A549 (cell line): ENCODE results near the gene COA7.

Experiments used
- CHD4 ChIP-seq: fragments of 200-600 bp; sonication (generic); IDR thresholded peaks from 2 replicates; pipeline ENCODE4 v1.6.1; 2016; ENCODE audit warnings: antibody characterized with exemption, mild to moderate bottlenecking, borderline replicate concordance
- CTCF ChIP-seq: fragments of >200 bp; sonication (Bioruptor Twin); formaldehyde crosslinking; IDR thresholded peaks from 3 replicates; pipeline ENCODE4 v1.5.1; 2016
- ESRRA ChIP-seq: fragments of 150-350 bp; IDR thresholded peaks from 2 replicates; pipeline ENCODE4 v1.6.1; 2014; ENCODE audit warnings: mild to moderate bottlenecking, low read length, borderline replicate concordance
- JUN ChIP-seq, 2 experiments: fragments of >200 bp; sonication (Bioruptor Twin); formaldehyde crosslinking; IDR thresholded peaks; 2 replicates in 1 of 2; 3 replicates in 1 of 2; pipeline ENCODE4 v1.6.1; 2016 to 2017
- JUNB ChIP-seq: fragments of >200 bp; sonication (Bioruptor Twin); formaldehyde crosslinking; IDR thresholded peaks from 2 replicates; pipeline ENCODE4 v1.6.1; 2016
- KDM5A ChIP-seq: fragments of 200-600 bp; sonication (generic); IDR thresholded peaks from 2 replicates; pipeline ENCODE4 v1.6.1; 2016; ENCODE audit warnings: antibody characterized with exemption, mild to moderate bottlenecking
- PHF8 ChIP-seq: fragments of 200-600 bp; sonication (generic); IDR thresholded peaks from 2 replicates; pipeline ENCODE4 v1.6.1; 2016; ENCODE audit warnings: low read depth, mild to moderate bottlenecking, antibody characterized with exemption, moderate library complexity, borderline replicate concordance
- POLR2A ChIP-seq: IDR thresholded peaks from 2 replicates; pipeline ENCODE4 v1.6.1; 2012; ENCODE audit warnings: mild to moderate bottlenecking, low read length
- RAD21 ChIP-seq, 2 experiments: fragments of >200 bp in 1 of 2; sonication (Bioruptor Twin) in 1 of 2; formaldehyde crosslinking in 1 of 2; IDR thresholded peaks in 1 of 2; conservative IDR thresholded peaks in 1 of 2; 2 replicates in 1 of 2; 3 replicates in 1 of 2; pipeline ENCODE4 v1.6.1; 2012 to 2018; ENCODE audit warnings: inconsistent platforms in 1 of 2

- TF ChIP-seq KDM5A (no peak), CTCF (no peak), JUN (IDR thresholded peaks at IDR 0.05) (no peak), JUNB (no peak), POLR2A (no peak), RAD21 (conservative IDR thresholded peaks at IDR 0.05 in 1 of 2, IDR thresholded peaks at IDR 0.05 in 1 of 2) (no peak), ESRRA (no peak), PHF8 (no peak), CHD4 (no peak)
These were observed 25.2 kb downstream of the COA7 start for GRCh38 chr1:52672946-52673345.
